ACHN (cell line): ENCODE data around the gene CD8B.

ENCODE experiments used
- DNase-seq: peaks from one replicate; pipeline ENCODE4 v3.0.0-alpha.2; 2015
- in situ Hi-C: cut with HindIII; loops from 2 replicates; pipeline ENCODE4 v1.10.0; 2017; ENCODE audit warnings: low sequenced_read_pairs, low pct_ligation_motif_present, low pct_unique_long_range_greater_than_20kb

CD8B gene

DNA sequence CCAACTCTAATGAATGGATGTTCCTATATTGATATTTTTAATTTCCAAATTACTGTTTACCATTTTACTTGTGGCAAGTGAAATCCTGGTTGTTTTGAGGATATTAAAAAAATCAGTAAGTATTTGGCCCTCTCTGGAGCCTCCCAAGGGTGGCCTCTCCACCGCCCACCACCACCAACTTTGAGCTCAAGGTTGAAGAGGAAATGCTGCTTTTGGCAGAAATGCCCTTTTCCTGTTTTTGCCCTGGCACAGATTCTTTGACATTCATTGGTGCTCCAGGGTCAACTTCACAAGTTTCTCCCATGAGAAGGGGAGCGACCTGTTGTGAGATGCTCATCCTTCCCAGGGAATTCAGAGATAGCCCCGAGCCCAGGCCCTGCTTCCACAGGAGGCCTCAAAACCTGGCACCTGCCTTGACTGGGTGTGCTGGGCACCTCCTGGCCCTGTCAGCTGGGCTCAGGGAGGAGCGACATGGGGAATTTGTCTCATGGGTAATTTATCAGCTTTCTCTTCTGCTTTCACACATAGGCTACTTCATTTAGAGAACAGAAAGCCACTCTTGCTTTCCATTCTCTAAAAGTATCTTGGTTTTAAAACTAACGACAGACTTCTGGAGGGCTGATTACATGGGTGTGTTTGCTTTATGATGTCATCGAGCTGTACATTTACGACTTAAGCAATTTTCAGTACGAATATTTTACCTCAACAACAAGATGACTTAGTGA is 77.9 kb downstream of the CD8B start:
- DNase-seq: no peak
- in situ Hi-C loops: no loop called here

DNA sequence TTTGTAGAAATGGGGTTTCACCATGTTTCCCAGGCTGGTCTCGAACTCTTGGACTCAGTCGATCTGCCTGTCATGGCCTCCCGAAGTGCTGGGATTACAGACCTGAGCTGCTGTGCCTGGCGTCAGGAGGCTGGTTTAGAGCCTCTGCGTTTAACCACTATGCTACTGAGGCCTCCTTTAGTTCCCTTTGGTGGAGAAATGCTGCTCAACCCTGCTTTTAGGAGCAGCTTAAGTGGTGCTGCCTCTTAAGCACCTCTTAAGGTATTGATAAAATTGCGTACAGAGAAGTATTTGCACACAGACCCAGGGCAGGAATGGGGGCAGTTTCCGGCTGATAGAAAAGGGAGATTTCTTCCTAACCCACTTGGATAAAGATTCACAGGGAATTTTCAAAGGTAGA is 78.9 kb downstream of the CD8B start:
- in situ Hi-C loops: no loop called here
- no peak for DNase-seq

DNA sequence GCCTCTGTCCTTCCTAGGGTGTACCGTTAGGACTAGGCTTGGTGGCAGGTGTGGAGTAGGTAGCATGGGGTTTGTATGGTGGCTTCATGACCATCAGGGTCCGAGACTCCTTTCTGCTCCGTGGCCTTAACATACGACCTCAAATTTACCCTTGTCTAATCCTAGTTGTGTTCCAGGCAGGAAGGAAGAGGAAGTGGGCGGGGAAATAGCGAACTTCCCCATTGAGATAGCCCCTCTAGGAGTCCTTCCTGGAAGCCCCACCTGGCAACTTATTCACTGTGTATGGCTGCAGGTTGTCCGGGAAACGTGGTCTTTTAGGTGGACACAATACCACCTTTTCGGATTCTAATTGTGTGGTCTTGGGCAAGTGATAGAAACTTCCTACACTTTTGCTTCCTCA is 80.3 kb downstream of the CD8B start:
- in situ Hi-C loops: no loop called here
- no peak for DNase-seq

DNA sequence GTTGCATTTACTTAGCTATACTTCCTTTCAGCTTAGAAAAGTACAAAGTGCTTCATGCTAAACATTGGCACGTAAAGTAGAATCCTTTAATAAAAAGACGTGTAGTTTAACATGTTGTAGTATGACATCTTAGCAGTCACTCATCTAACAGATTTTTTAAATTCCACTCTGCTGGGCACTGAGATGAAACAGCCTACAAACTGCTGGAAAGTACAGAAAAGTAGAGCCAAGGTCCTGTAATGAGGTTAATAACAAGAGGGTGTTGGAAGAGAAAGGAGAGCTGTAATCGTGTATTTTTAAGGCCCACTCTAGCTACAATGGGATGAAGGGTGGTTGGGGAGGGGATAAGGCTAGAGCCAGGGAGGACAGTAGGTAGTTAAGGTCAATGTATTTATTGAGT is 81.7 kb downstream of the CD8B start:
- in situ Hi-C loops: no loop called here
- DNase-seq: no peak

DNA sequence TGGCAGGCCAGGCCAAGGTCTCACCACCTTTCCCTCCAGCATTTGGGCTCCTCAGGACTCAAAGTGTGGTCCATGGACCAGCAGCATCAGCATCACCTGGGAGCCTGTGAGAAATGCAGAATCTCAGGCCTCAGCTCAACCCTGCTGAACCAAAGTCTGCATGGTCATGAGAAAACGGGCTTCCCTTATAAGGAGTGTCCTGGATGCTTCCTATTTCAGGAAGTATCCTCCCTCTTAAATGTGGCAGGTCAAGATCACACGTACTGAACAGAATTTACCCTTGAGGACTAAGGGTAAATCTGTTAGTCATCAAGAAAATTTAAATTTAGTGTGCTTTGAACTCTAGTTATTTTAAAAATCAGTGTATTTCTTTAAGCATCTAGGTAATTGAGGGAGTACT is 82.7 kb downstream of the CD8B start:
- no peak for DNase-seq
- in situ Hi-C loops: no loop called here

DNA sequence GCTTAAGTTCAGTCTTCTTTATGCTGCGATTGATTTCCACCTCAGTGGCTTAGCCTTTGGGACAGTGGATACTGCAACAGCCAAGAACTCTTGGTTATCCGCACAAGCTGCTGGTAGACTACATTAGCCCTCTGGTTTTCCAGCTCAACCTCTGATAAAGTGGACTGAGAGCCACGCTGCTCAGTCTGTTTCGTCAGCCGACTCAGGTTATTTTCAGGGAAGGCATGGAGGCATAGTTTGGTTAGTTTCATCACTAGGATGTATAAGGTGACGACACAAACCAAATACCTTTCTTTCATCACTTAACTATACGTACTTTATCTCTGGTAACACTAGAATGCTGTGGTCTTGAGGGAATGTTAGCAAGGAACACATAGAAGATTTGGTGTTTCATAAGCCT is 85.2 kb downstream of the CD8B start:
- in situ Hi-C loops: no loop called here
- no peak for DNase-seq

DNA sequence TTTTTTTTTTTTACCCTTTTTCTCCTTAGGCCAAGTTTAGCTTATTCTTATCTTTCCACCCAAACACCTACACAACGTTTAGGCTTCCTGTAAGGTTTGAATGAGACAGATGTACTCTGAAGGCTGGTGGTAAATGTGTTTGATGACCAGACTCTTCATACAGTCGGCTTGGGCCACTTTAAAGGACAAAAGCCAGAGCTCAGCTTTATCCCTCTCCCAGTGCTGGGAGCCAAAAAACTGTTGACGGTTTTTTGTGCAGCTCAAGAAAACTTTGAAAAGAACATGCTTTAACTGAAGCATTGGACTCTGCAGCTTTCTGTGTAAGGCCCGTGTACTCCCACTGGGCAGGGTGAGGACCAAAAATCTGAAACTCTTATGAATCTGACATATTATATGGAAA is 86.3 kb downstream of the CD8B start:
- no peak for DNase-seq

DNA sequence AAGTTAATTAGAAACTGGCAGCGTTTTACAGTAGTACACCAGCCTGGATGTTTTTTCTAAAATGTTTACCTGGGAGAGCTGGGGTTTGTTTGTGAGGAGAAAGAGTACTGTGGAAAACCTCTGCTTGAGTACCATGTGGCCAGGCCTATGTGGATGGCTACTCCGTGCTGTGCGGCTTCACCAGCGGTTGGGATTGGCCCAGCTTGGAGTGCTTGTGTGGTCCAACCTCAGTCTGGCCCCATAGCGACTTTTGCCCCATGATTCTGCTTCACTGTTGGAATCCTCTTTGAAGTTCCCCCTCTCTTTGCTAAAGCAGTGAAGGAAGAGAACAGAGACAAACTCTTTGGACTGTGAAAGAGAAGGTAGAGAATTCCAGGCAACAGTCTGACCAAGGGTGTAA is 86.8 kb downstream of the CD8B start:
- DNase-seq: no peak
- in situ Hi-C loops: no loop called here

More for the DNA sequence above, 86.3 kb downstream of the CD8B start:
- in situ Hi-C loops: no loop called here

DNA sequence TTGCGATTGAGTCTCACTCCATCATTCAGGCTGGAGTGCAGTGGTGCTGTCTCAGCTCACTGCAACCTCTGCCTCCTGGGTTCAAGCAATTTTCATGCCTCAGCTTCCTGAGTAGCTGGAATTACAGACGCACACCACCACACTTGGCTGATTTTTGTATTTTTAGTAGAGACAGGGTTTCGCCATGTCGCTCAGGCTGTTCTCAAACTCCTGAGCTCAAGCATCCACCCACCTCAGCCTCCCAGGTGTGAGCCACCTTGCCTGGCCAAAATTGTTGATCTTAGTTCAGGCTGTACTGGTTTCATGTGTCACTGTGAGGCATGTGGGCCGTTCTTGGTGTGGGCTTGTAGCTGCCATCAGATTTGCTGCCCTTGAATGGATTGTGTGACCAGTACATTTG is 89.1 kb downstream of the CD8B start:
- in situ Hi-C loops: no loop called here

DNA sequence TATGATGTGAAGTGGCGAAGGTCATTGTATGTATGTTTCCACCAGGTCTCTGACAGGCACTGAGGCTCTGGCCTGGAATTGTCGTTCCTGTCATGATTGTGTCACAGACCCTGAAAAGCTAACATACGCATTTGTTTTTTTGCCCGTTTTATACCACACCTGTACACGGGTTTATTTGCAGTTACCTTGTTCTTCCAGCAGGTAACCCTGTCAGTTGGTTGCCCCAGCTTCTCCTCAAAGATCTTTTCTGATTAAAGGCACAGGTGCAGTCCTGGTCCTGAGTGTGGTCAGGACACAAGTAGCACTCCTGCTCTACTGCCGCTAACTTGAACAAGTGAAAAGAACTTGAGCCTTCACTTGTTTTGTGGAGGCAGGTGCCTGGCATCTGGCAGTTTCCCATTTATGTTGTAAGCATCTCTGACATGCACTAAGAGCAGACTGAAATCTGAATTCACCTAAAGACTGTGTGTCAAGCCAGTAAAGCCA is 90.8 kb downstream of the CD8B start:
- in situ Hi-C loops: no loop called here
- no peak for DNase-seq

More for the DNA sequence above, 89.1 kb downstream of the CD8B start:
- DNase-seq: no peak

DNA sequence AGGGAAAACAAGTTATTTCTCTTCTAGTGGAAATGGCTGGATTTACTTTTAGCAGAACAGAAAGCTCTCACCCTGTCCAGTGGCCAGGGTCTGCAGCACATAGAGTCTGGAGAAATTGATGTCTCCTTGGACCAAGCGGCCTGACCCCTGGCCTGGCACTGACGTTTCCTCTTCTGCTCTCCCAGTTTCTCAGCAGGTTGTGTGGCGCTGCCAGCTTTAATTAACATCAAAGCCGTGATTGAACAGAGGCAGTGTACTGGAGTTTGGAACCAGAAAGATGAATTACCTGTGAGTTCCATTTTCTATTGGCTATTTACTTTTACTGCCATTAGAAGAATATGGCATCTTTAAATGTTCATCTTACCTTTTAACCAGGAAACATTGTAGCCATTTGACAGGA is 91.8 kb downstream of the CD8B start:
- DNase-seq: no peak
- in situ Hi-C loops: no loop called here

DNA sequence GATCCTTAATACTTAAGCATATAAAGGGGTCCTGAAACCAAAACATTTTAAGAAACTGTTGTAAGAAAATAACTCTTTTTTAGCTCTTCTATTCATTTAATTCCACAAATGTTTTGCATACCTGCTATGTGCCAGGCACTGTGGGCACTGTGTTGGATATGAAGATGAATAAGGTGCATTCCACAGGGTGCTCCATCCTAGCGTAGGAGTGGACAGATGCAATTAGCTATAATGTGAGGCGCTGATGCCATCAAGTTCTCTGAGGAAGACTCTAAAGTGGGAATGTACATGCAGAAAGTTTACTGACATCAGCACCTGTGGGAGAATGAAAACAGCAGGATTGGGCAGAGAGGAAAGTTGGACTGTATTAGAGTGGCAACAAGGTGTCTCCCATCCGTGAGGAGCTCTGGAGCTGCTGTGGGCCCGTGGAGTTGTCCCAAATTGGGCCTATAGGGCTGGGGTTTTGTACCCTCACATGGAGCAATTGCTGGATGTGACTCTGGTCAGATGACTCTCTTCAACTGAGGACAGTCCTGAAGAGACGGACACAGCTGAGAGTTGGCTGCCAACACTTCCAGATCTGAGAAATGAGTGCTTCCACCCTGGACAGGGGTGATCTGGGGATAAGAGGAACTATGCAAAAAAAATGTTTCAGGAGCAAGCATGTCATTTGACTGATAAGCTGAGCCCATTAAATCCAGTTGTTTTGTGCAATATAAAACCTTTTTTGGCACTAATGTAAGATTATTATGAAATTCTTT is 93.3 kb downstream of the CD8B start:
- in situ Hi-C loops: no loop called here

More for the DNA sequence above, 93.3 kb downstream of the CD8B start:
- DNase-seq: no peak
